GM06990 (cell line): ENCODE measurements around the gene OXLD1.

ENCODE experiments used
- DNase-seq: peaks from one replicate; pipeline ENCODE4 v3.0.0-alpha.2; 2011; ENCODE audit not compliant: insufficient read length; ENCODE audit errors: extremely low read depth
- H3K27me3 ChIP-seq: replicated peaks from 2 replicates; pipeline ENCODE4 v1.6.0; 2011; ENCODE audit warnings: low read length; ENCODE audit not compliant: control insufficient read depth, insufficient read depth
- H3K36me3 ChIP-seq: 2 replicates; pipeline ENCODE4 v1.5.1; 2011; ENCODE audit warnings: low read length; ENCODE audit not compliant: control insufficient read depth, insufficient read depth
- H3K4me3 ChIP-seq: replicated peaks from 2 replicates; pipeline ENCODE4 v1.5.1; 2011; ENCODE audit warnings: low read depth, mild to moderate bottlenecking, control low read depth, low read length
- TF ChIP-seq, protein P1 (sequence below): IDR thresholded peaks from 2 replicates; pipeline ENCODE4 v1.5.1; 2011; ENCODE audit warnings: low read length, control low read depth, mild to moderate bottlenecking, inconsistent platforms; ENCODE audit not compliant: insufficient read depth, poor library complexity, severe bottlenecking

The OXLD1 gene

GRCh38 chr17:81701288-81702071 is 35.1 kb upstream of the OXLD1 start:
- no peak for DNase-seq
- Histone ChIP-seq H3K27me3 (no peaks in the 10 kb centered on the region), H3K36me3 (peaks cover 34% of the 10 kb centered on the region), H3K4me3 (peak overlapping the region; percentile 82)
- TF ChIP-seq, protein P1, sequence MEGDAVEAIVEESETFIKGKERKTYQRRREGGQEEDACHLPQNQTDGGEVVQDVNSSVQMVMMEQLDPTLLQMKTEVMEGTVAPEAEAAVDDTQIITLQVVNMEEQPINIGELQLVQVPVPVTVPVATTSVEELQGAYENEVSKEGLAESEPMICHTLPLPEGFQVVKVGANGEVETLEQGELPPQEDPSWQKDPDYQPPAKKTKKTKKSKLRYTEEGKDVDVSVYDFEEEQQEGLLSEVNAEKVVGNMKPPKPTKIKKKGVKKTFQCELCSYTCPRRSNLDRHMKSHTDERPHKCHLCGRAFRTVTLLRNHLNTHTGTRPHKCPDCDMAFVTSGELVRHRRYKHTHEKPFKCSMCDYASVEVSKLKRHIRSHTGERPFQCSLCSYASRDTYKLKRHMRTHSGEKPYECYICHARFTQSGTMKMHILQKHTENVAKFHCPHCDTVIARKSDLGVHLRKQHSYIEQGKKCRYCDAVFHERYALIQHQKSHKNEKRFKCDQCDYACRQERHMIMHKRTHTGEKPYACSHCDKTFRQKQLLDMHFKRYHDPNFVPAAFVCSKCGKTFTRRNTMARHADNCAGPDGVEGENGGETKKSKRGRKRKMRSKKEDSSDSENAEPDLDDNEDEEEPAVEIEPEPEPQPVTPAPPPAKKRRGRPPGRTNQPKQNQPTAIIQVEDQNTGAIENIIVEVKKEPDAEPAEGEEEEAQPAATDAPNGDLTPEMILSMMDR, result peak; percentile 30

- no peak for DNase-seq
- Histone ChIP-seq H3K36me3 (peaks cover 38% of the 10 kb centered on the region), H3K27me3 (no peaks in the 10 kb centered on the region), H3K4me3 (no peak overlapping the region; the same call in 1 of the 2 replicates)
- TF ChIP-seq, protein P1, result no peak
These were observed 34.2 kb upstream of the OXLD1 start for GRCh38 chr17:81700353-81701287.

- Histone ChIP-seq H3K4me3 (no peak overlapping the region), H3K27me3 (no peaks in the 10 kb centered on the region), H3K36me3 (peaks cover 52% of the 10 kb centered on the region)
- TF ChIP-seq, protein P1, result no peak
- no peak for DNase-seq
These were observed 31.0 kb upstream of the OXLD1 start for GRCh38 chr17:81697261-81698044.

GRCh38 chr17:81696218-81696941 is 30.0 kb upstream of the OXLD1 start:
- Histone ChIP-seq H3K27me3 (no peaks in the 10 kb centered on the region), H3K36me3 (peaks cover 56% of the 10 kb centered on the region), H3K4me3 (no peak overlapping the region)
- no peak for DNase-seq
- TF ChIP-seq, protein P1, result no peak

GRCh38 chr17:81695801-81696200 is 29.4 kb upstream of the OXLD1 start:
- H3K27me3 ChIP-seq, result no peaks in the 10 kb centered on the region
- H3K36me3 ChIP-seq, result peaks cover 53% of the 10 kb centered on the region
- no peak overlapping the region for H3K4me3 ChIP-seq
- TF ChIP-seq, protein P1, result no peak
- DNase-seq, result no peak
